Smooth muscle cell (in vitro differentiated cells): ENCODE measurements around the gene C10orf120. TPM values are rescaled to one million over a fixed set of nuclear protein-coding genes. Genes with fewer than 3 reads are reported as not detected.
A peak's percentile ranks its signal among the peaks of the same experiment; 100 is the strongest.

Experiments used
- DNase-seq: peaks from one replicate; lab custom pipeline; 2025; ENCODE audit not compliant: unreplicated experiment; lab: John Stamatoyannopoulos, UW
- H2AFZ ChIP-seq: fragments of 200-600 bp; sonication (generic); 2 replicates; pipeline ENCODE4 v1.6.0; 2016; ENCODE audit warnings: antibody characterized with exemption, low read depth, mild to moderate bottlenecking
- H3F3A ChIP-seq: fragments of 200-600 bp; sonication (generic); 2 replicates; pipeline ENCODE4 v1.6.0; 2017; ENCODE audit warnings: antibody characterized with exemption, low read depth
- H3K27ac ChIP-seq: fragments of 200-600 bp; sonication (generic); 2 replicates; pipeline ENCODE4 v1.5.1; 2016; ENCODE audit warnings: low read depth, mild to moderate bottlenecking
- H3K27me3 ChIP-seq: fragments of 200-600 bp; sonication (generic); 2 replicates; pipeline ENCODE4 v1.6.1; 2016; ENCODE audit warnings: low read depth, mild to moderate bottlenecking
- H3K36me3 ChIP-seq: fragments of 200-600 bp; sonication (generic); 2 replicates; pipeline ENCODE4 v1.5.1; 2016; ENCODE audit warnings: low read depth
- H3K4me1 ChIP-seq: fragments of 200-600 bp; sonication (generic); 2 replicates; pipeline ENCODE4 v1.5.1; 2016; ENCODE audit warnings: low read depth
- H3K4me2 ChIP-seq: fragments of 200-600 bp; sonication (generic); 2 replicates; pipeline ENCODE4 v1.6.0; 2016; ENCODE audit warnings: mild to moderate bottlenecking
- H3K4me3 ChIP-seq: fragments of 200-600 bp; sonication (generic); 2 replicates; pipeline ENCODE4 v1.5.1; 2016; ENCODE audit warnings: mild to moderate bottlenecking
- H3K79me2 ChIP-seq: fragments of 200-600 bp; sonication (generic); 2 replicates; pipeline ENCODE4 v1.6.0; 2016; ENCODE audit warnings: low read depth, mild to moderate bottlenecking
- H3K9ac ChIP-seq: fragments of 200-600 bp; sonication (generic); 2 replicates; pipeline ENCODE4 v1.6.0; 2016; ENCODE audit warnings: low read depth
- H3K9me3 ChIP-seq: fragments of 200-600 bp; sonication (generic); replicated peaks from 2 replicates; pipeline ENCODE4 v1.5.1; 2016; ENCODE audit warnings: low read depth
- H4K20me1 ChIP-seq: fragments of 200-600 bp; sonication (generic); 2 replicates; pipeline ENCODE4 v1.6.0; 2016; ENCODE audit warnings: low read depth
- CTCF ChIP-seq: fragments of 200-600 bp; sonication (generic); IDR thresholded peaks from 2 replicates; pipeline ENCODE4 v1.5.1; 2017; ENCODE audit warnings: borderline replicate concordance, mild to moderate bottlenecking, antibody characterized with exemption; ENCODE audit not compliant: insufficient read depth, poor library complexity, severe bottlenecking
- WGBS: methylation state at CpG from one replicate; pipeline ENCODE4 v1.1.7; 2016; ENCODE audit warnings: low lambda C conversion rate; 5-methylcytosine and 5-hydroxymethylcytosine counted together
- polyA plus RNA-seq: library from polyadenylated mRNA; unstranded; fragments of >200 nt; fragmentation: Nextera tagmentation; extraction: Ambion mirVana; gene quantifications from 2 replicates; pipeline ENCODE4 v1.2.1, GENCODE V29; 2016
- total RNA-seq: library from RNA; depleted of rRNA; stranded (reverse); fragments of >200 nt; gene quantifications from 2 replicates; pipeline ENCODE4 v1.2.3, GENCODE V29; 2014

Gene C10orf120
- total and polyA plus RNA-seq, 2 experiments from 2014 or later, result not detected

GRCh38 chr10:122703483-122704448 lies 4.1 kb upstream of the C10orf120 start:
- 45% methylated on average over 9 of the region's 9 CpGs for WGBS
- no peaks in the 10 kb centered on the region for H3K79me2 ChIP-seq
- no peak overlapping the region for H3K4me2 ChIP-seq
- H3K27me3 ChIP-seq, result no peaks in the 10 kb centered on the region
- H3K36me3 ChIP-seq, result no peaks in the 10 kb centered on the region
- DNase-seq, result peak; percentile 2
- no peaks in the 10 kb centered on the region for H3K4me1 ChIP-seq
- no peak overlapping the region for H3K4me3 ChIP-seq
- H2AFZ ChIP-seq, result no peak overlapping the region
- peak; percentile 70 for TF ChIP-seq CTCF
- H3K9ac ChIP-seq, result no peak overlapping the region
- H3F3A ChIP-seq, result no peaks in the 10 kb centered on the region
- H4K20me1 ChIP-seq, result no peaks in the 10 kb centered on the region
- H3K9me3 ChIP-seq, result no peaks in the 10 kb centered on the region
- no peak overlapping the region for H3K27ac ChIP-seq

GRCh38 chr10:122702275-122702674 lies 2.6 kb upstream of the C10orf120 start:
- Histone ChIP-seq H3K36me3 (no peaks in the 10 kb centered on the region), H3K27me3 (no peaks in the 10 kb centered on the region), H3K4me3 (no peak overlapping the region), H2AFZ (no peak overlapping the region), H3K4me2 (no peak overlapping the region), H3K27ac (no peak overlapping the region), H3K79me2 (no peaks in the 10 kb centered on the region), H3K4me1 (no peaks in the 10 kb centered on the region), H4K20me1 (no peaks in the 10 kb centered on the region), H3F3A (no peaks in the 10 kb centered on the region), H3K9me3 (no peaks in the 10 kb centered on the region), H3K9ac (no peak overlapping the region)
- WGBS, result 71% methylated on average over 2 of the region's 2 CpGs
- no peak for TF ChIP-seq CTCF
- no peak for DNase-seq

- no peaks in the 10 kb centered on the region for H3K79me2 ChIP-seq
- H3K9ac ChIP-seq, result no peak overlapping the region
- H3F3A ChIP-seq, result no peaks in the 10 kb centered on the region
- no peak for DNase-seq
- WGBS, result 44% methylated on average over 2 of the region's 2 CpGs
- H3K9me3 ChIP-seq, result no peaks in the 10 kb centered on the region
- H4K20me1 ChIP-seq, result no peaks in the 10 kb centered on the region
- no peak overlapping the region for H3K4me2 ChIP-seq
- H3K27me3 ChIP-seq, result no peaks in the 10 kb centered on the region
- no peak overlapping the region for H3K27ac ChIP-seq
- H3K4me1 ChIP-seq, result no peaks in the 10 kb centered on the region
- no peak overlapping the region for H3K4me3 ChIP-seq
- no peak for TF ChIP-seq CTCF
- H3K36me3 ChIP-seq, result no peaks in the 10 kb centered on the region
- no peak overlapping the region for H2AFZ ChIP-seq
Observed at GRCh38 chr10:122701652-122702051, 2.0 kb upstream of the C10orf120 start.

GRCh38 chr10:122696687-122697086 lies 3.0 kb downstream of the C10orf120 start:
- Histone ChIP-seq H3K9me3 (no peaks in the 10 kb centered on the region), H3K4me1 (no peaks in the 10 kb centered on the region), H3K79me2 (no peaks in the 10 kb centered on the region), H3K27me3 (peaks cover 8% of the 10 kb centered on the region), H4K20me1 (no peaks in the 10 kb centered on the region), H3K4me2 (no peak overlapping the region), H3F3A (no peaks in the 10 kb centered on the region), H2AFZ (no peak overlapping the region), H3K27ac (no peak overlapping the region), H3K36me3 (no peaks in the 10 kb centered on the region), H3K4me3 (no peak overlapping the region), H3K9ac (no peak overlapping the region)
- no peak for TF ChIP-seq CTCF
- DNase-seq, result no peak
- 100% methylated on average over 1 of the region's 1 CpG for WGBS
